Inflammatory macrophage treated with lipopolysaccharide for 4 hours (primary cell): ENCODE measurements around the gene SAE1.
"Not testable (repeated sequence)": the region's sequence is repeated elsewhere in the genome, so short reads cannot be mapped to it uniquely, and the experiment has no call there.

ENCODE experiments used
- DNase-seq: peaks from one replicate; pipeline ENCODE4 v3.0.0-alpha.2; 2020

SAE1 gene

DNA sequence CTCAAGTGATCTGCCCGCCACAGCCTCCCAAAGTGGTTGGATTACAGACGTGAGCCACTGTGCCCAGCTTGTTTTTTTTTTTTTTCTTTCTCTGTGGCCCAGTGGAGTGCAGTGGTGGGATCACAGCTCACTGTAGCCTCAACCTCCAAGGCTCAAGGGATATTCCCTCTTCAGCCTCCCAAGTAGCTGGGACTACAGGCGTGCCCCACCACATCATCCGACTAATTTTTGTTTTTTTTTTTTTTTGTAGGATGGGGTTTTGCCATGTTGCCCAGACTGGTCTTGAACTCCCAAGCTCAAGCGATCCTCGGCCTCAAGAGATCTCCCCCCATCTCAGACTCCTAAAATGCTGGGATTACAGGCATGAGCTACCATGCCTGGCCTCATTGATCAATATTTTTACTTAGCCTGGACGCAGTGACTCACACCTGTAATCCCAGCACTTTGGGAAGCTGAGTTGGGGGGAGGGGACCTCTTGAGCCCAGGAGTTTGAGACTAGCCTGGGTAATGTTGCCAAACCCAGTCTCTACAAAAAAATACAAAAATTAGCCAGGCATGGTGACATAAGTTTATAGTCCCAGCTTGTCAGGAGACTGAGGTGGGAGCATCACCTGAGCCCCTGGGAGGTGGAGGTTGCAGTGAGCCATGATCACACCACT, 1.7 kb downstream of the SAE1 start:
- DNase-seq, result no peak

DNA sequence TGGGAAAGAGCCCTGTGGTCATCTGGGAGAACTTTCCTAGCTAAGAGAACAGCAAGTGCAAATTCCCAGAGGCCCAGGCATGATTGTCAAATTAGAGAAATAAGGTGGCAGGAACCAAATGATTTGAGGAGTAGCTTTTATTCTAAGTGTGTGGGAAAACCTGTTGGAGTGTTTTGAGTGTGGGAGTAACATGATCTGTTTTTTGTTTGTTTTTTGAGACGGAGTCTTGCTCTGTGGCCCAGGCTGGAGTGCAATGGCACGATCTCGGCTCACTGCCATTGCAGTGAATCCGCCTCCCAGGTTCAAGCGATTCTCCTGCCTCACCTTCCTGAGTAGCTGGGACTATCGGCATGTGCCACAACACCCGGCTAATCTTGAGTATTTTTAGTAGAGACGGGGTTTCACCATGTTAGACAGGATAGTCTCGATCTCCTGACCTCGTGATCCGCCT, 2.4 kb downstream of the SAE1 start:
- no peak for DNase-seq

- DNase-seq, result no peak
Measured at GRCh38 chr19:47134545-47134944, 3.9 kb downstream of the SAE1 start.

DNA sequence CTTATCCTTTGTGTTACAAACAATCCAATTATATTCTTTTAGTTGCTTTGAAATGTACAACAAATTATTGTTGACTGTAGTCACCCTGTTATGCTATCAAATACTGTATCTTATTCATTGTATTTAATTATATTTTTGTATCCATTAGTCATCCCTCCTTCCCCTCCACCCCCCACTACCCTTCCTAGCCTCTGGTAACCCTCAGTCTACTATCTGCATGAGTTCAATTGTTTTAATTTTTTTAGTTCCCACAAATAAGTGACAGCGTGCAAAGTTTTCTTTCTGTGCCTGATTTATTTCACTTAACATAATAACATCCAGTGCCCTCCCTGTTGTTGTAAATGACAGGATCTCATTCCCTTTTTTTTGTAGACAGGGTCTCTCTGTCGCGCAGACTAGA, 4.5 kb downstream of the SAE1 start:
- no peak for DNase-seq

GRCh38 chr19:47141252-47141651, 10.6 kb downstream of the SAE1 start:
- DNase-seq, result not testable (repeated sequence)

DNA sequence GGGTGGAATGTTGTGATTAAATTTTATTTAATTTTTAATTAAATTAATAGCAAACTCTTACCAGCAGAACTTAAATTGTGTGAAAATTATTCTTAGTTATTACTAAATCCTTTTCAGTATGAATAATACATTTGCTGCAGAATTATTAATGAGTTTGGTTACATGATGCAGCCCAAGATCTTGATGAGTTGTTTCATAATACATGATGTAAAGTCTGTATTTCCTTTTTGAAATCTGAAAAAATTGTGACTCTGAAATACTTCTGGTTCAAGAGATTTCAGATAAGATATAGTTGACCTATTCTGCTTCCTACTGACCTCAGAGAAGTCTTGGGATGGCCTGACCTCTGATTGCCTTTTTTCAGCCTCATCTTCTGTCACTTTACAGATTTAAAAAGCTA, 11.1 kb downstream of the SAE1 start:
- DNase-seq, result no peak

DNA sequence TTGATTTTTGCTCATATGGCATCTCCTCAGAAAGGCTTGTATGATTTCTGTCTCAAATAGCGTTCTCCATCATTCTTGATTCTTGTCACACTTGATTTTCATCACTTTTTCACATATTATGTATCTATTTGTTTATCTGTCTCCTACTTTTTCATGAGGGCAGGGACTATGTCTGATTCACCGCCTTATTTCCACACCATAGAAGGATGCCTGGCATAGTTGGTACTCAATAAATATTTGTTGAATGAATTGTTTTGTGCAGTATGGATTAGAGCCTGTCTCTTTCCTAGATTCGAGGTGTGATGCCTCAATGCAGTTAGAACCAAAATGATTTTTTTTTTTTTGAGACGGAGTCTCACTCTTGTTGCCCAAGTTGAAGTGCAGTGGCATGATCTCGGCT, 12.1 kb downstream of the SAE1 start:
- no peak for DNase-seq

DNA sequence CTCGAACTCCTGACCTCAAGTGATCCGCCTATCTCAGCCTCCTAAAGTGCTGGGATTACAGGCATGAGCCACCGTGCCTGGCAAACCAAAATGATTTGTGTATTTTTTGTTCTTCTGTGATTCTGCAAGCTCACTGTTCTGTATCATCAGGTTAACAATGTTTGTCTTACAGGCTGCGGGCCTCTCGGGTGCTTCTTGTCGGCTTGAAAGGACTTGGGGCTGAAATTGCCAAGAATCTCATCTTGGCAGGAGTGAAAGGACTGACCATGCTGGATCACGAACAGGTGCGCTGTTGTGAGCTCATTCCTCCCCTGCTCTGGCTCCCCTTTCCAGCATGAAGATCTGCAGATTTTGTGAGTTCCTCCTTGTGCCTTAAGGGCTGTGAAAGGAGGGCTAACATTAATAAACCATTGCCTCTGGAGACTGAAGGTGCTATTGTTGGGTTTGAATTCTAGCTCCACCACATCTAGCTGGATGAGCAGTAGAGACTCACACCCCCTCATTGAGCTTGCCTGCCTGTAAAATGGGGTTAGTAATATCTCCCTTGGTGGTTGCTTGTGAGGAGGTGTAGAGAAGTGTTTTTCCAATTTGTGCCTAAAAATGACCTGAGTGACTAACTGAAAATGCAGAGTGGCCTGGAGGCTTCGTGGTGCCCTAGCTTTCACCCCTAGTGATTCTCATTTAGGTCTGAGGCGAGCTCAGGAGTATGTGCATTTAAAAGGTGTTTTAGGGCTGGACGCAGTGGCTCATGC, 12.9 kb downstream of the SAE1 start:
- no peak for DNase-seq

GRCh38 chr19:47144630-47145029, 14.0 kb downstream of the SAE1 start:
- no peak for DNase-seq

DNA sequence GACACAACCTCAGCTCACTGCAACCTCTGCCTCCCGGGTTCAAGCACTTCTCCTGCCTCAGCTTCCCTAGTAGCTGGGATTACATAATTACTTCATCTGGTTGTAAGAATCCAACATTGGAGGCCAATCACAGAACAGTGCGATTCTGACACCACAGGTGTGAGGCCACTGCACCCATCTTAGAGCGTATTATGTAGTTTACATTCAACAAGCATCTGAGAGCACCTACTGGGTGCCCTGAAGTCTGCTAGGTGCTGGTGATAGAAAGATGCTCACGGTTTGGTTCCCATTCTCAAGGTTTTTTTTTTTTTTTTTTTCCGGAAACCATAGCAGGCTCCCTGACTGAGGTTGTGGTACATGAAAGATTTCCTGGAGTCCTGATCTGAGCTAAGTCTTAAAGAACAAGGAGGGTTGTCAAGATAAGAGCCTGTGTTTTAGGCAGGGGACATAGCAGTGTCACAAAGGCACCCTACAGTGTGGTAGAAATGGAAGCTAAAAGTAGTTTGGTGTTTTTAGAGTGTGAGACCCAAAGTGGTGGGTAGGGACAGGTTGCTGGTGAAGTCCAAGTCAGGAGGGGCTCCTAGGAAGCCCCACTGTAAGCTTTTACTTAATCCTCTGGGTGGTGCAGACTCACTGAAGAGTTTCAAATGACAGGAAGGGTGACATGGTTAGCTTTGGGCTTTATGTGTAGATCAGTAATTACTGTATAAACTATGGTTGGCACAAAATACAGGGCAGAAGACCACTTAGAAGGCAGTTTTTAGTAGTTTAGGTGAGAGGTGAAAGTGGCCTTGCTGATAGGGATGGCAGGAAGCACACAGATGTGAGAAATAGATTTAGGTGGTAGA, 15.2 kb downstream of the SAE1 start:
- no peak for DNase-seq

- DNase-seq, result no peak
Measured at GRCh38 chr19:47146920-47147319, 16.3 kb downstream of the SAE1 start.

DNA sequence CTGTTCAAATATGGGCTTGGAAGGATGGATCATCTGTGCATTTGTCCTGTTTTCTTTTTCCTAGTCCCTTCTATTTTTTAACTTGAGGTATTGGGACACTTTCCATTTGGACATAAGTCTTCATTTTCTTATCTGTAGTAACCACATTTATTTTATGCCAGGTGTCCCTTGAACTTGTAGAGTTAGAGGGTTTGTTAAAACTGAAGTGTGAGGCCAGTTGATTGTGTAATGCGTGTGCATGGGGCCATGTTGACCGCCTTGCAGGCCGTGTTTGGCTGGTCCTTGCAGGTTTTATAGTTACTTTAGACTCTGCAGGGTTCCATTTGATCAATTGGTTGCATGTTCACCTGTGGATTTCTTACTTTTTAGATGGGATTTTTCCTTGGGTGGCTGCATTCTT, 21.0 kb downstream of the SAE1 start:
- DNase-seq, result no peak

- DNase-seq, result no peak
Measured at GRCh38 chr19:47152205-47152604, 21.6 kb downstream of the SAE1 start.

DNA sequence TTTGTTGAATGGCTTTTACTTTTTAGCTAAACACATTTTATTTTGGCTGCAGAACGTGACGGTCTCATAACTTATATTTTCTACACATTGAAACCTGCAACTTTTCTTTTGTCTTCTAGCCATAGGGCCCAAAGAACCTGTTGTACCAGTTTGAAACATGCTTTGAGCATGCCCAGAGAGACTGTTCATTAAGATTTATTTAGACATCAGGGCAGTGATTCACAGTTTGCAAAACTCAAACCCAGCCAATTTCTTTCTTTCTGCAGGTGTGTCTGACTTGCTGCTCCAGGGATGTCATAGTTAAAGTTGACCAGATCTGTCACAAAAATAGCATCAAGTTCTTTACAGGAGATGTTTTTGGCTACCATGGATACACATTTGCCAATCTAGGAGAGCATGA, 22.0 kb downstream of the SAE1 start:
- DNase-seq, result no peak

DNA sequence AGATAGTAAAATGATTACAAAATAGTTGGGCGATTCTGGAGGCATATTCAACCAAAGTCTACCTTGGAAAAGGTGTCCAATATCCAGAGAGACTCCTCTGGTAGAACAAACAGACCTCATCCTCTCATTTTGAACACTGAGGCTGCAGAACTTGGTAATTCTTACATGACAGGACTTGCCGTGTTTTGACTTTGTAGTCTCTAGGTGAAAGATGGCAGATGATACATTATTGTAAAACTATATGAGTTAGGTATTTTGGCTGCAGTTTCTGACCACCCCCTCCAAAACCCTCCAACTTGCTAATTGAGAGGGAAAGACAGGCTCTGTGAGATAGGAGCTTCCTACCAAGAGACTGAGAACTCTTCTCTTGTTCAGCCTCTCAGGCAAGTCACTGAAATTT, 22.6 kb downstream of the SAE1 start:
- DNase-seq, result no peak

- DNase-seq, result no peak
Measured at GRCh38 chr19:47155148-47155547, 24.5 kb downstream of the SAE1 start.

GRCh38 chr19:47156861-47157430, 26.3 kb downstream of the SAE1 start:
- DNase-seq, result peak; percentile 37

DNA sequence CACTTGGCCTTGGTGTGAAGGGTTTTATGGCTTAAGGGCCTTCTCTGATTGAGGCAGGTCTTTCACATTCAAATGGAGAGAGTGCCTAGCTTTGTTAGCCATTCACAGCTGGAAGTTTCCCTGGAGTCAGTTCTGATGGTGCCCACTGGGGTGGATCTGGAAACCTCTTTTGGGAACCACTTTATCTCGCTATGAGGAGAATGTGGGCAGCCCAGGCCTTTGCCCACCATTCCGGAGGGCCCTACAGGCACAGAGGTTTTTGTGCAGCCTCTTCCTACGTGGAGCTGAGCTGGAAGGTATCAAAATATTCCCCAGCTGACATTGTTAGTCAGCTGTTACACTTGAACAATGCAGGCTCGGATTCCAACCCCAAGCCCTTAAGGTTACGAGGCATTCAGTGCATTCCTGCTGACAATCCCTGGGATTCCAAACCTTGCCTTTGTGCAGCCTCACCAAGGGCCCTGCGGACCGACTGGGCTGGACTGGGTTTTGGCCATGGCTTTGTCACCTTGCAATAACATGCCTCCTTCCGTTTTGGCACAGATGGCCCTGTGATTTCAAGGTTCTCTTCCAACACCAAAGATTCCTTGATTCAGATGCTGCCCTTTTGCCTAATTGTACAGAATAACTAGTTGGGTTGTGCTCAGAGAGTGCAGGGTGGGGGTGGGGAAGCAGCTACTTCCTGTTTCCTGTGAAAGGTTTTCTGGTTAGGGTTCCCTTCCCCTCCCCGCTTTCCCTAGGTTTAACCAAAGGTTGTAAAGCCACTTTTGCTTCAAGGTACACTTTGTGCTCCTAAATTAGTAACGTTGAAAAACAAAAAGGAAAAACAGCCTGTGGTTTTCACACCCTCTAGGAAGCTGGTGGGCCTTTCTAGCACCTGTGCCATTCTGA, 27.0 kb downstream of the SAE1 start:
- DNase-seq, result peak; percentile 26

DNA sequence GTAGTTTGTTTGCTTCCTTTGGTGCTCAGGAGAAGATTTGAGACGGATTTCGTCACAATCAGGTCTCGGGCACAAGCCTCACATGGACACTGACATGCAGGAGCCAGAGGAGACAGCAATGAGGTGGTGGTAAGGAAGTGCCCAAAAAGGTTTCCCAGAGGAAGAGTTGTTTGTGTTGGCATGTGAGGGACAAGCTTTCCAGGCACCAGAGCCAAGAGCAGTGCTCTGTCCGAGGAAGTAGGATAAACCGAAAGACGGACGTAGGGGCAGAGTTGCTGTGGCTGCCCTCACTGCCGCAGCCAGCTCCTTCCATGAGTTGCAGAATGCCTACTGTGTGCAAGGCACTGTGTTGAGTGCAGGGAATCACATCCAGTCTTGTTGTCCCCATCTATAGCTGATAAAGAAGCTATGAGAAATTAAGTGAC, 27.7 kb downstream of the SAE1 start:
- no peak for DNase-seq

GRCh38 chr19:47158879-47159503, 28.4 kb downstream of the SAE1 start:
- DNase-seq, result no peak

DNA sequence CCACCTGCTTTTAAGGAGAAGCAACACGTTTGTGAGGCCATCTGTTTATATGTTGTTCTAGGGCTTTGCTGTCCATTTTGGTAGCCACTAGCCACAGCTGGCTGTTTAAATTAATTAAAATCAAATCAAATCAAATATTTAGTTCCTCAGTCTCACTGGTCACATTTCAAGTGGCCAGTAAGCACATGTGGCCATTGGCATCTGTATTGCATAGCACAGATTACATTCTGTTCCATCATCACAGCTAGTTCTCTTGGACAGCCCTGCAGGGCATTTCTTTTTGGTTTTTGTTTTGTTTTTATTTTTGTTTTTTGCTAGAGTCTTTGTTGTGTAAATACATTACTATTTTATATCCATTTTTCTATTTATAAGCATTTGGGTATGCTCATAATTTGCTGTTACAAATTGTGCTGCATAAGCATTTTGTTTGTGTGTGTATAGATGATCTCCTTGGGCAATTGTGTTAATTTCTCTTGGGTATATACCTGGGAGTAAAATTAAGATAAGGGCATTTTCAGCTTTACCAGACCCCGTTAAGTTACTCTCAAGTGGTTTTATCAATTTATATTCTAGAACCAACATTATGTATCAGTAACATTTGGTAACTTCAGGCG, 31.3 kb downstream of the SAE1 start:
- DNase-seq, result no peak
